NCI-H1417 treated with DMSO at 0.1 percent for 48 hours (cell line): ENCODE measurements around the gene NDRG4.

Experiments
- DNase-seq: peaks from one replicate; lab custom pipeline; 2025; lab: John Stamatoyannopoulos, UW

The NDRG4 gene

GRCh38 chr16:58495521-58496331, 4.2 kb upstream of the NDRG4 start:
- DNase-seq, result no peak

- DNase-seq, result no peak
Measured at GRCh38 chr16:58497468-58497867, 2.5 kb upstream of the NDRG4 start.

GRCh38 chr16:58497935-58498334, 2.0 kb upstream of the NDRG4 start:
- no peak for DNase-seq

GRCh38 chr16:58498341-58499091, 1.4 kb upstream of the NDRG4 start:
- no peak for DNase-seq

GRCh38 chr16:58499092-58499511, 841 bp upstream of the NDRG4 start:
- DNase-seq, result no peak

GRCh38 chr16:58500430-58501241, 693 bp downstream of the NDRG4 start:
- no peak for DNase-seq

- DNase-seq, result no peak
Measured at GRCh38 chr16:58501242-58502131, 1.5 kb downstream of the NDRG4 start.

GRCh38 chr16:58502217-58502921, 2.4 kb downstream of the NDRG4 start:
- DNase-seq, result no peak

- DNase-seq, result no peak
Measured at GRCh38 chr16:58503166-58503862, 3.4 kb downstream of the NDRG4 start.

- DNase-seq, result no peak
Measured at GRCh38 chr16:58503863-58504688, 4.1 kb downstream of the NDRG4 start.

- no peak for DNase-seq
Measured at GRCh38 chr16:58506241-58507194, 6.6 kb downstream of the NDRG4 start.

- no peak for DNase-seq
Measured at GRCh38 chr16:58507195-58507962, 7.4 kb downstream of the NDRG4 start.

GRCh38 chr16:58507963-58508670, 8.2 kb downstream of the NDRG4 start:
- no peak for DNase-seq

GRCh38 chr16:58508671-58509251, 8.8 kb downstream of the NDRG4 start:
- no peak for DNase-seq

- DNase-seq, result no peak
Measured at GRCh38 chr16:58509256-58510096, 9.5 kb downstream of the NDRG4 start.
